GM23338 (cell line): ENCODE measurements around the gene SPINDOC.

Source experiments
- CREB1 ChIP-seq: fragments of 250-450 bp; sonication (Bioruptor Pico); IDR thresholded peaks from 2 replicates; pipeline ENCODE4 v1.5.0; 2020; ENCODE audit warnings: low read depth, mild to moderate bottlenecking, moderate library complexity
- CTCF ChIP-seq, 2 experiments: fragments of 200-600 bp in 1 of 2; sonication (generic) in 1 of 2; conservative IDR thresholded peaks; 2 replicates each; pipeline versions ENCODE4 v1.5.1 to v1.6.1; 2016 to 2017; ENCODE audit warnings: antibody characterized with exemption in 2 of 2, low read depth in 2 of 2, mild to moderate bottlenecking in 2 of 2, moderate library complexity in 1 of 2
- ETS1 ChIP-seq: IDR thresholded peaks from 2 replicates; pipeline ENCODE4 v1.6.1; 2016; ENCODE audit warnings: antibody characterized with exemption
- EZH2 ChIP-seq: fragments of 200-600 bp; sonication (generic); IDR thresholded peaks from one replicate; pipeline ENCODE4 v1.8.0; 2017; ENCODE audit warnings: antibody characterized with exemption, mild to moderate bottlenecking, low read depth; ENCODE audit not compliant: unreplicated experiment
- EZH2phosphoT487 ChIP-seq: fragments of 200-600 bp; sonication (generic); IDR thresholded peaks from one replicate; pipeline ENCODE4 v1.8.1; 2018; ENCODE audit warnings: antibody characterized with exemption; ENCODE audit not compliant: unreplicated experiment
- NANOG ChIP-seq: IDR thresholded peaks from 2 replicates; pipeline ENCODE4 v1.6.1; 2016; ENCODE audit warnings: antibody characterized with exemption, borderline replicate concordance
- POLR2AphosphoS5 ChIP-seq: IDR thresholded peaks from 2 replicates; pipeline ENCODE4 v1.6.1; 2016; ENCODE audit warnings: antibody characterized with exemption, low read depth
- REST ChIP-seq: IDR thresholded peaks from one replicate; pipeline ENCODE4 v1.6.1; 2018; ENCODE audit warnings: antibody characterized with exemption; ENCODE audit not compliant: unreplicated experiment
- STAT1 ChIP-seq: IDR thresholded peaks from one replicate; pipeline ENCODE4 v1.6.1; 2016; ENCODE audit warnings: antibody characterized with exemption; ENCODE audit not compliant: unreplicated experiment
- ZNF114 ChIP-seq: fragments of 250-450 bp; sonication (Bioruptor Pico); IDR thresholded peaks from 2 replicates; pipeline ENCODE4 v1.5.0; 2020; ENCODE audit warnings: mild to moderate bottlenecking, moderate library complexity
- ZNF331 ChIP-seq: fragments of 250-450 bp; sonication (Bioruptor Pico); IDR thresholded peaks from 2 replicates; pipeline ENCODE4 v1.5.0; 2020; ENCODE audit warnings: low read depth, mild to moderate bottlenecking, moderate library complexity
- ZNF462 ChIP-seq: fragments of 250-450 bp; sonication (Bioruptor Pico); IDR thresholded peaks from 2 replicates; pipeline ENCODE4 v1.5.0; 2020; ENCODE audit warnings: mild to moderate bottlenecking, moderate library complexity

- TF ChIP-seq CTCF (conservative IDR thresholded peaks at IDR 0.05; ENCODE audit: low read depth in 2 of 2) (no peak), POLR2AphosphoS5 (no peak), ETS1 (no peak), EZH2 (no peak), REST (no peak), STAT1 (no peak), CREB1 (CRISPR knock-in tag) (no peak), EZH2phosphoT487 (no peak), ZNF462 (CRISPR knock-in tag) (no peak), ZNF114 (CRISPR knock-in tag) (no peak), ZNF331 (CRISPR knock-in tag) (no peak), NANOG (no peak)
Observed at GRCh38 chr11:63802637-63803414, 10.4 kb upstream of the SPINDOC start.
